ENCODE results near the gene HYAL1.

HYAL1 gene

GRCh38 chr3:50266017-50266416 is 37.4 kb downstream of the HYAL1 start:
- Histone ChIP-seq H3K9me3 (ENCODE audit: control insufficient read depth, low read length) (no peaks in the 10 kb centered on the region), H3K4me3 (ENCODE audit: low read depth, low read length) (no peak overlapping the region)
- TF ChIP-seq CTCF (IDR thresholded peaks at IDR 0.05) = no peak

GRCh38 chr3:50265571-50265970 is 37.8 kb downstream of the HYAL1 start:
- H3K9me3 ChIP-seq (ENCODE audit: control insufficient read depth, low read length) = no peaks in the 10 kb centered on the region
- H3K9ac ChIP-seq = no peak overlapping the region
- peak overlapping the region; percentile 13 for H3K4me2 ChIP-seq (ENCODE audit: low read length)
- TF ChIP-seq CTCF (IDR thresholded peaks at IDR 0.05) = no peak
- H3K27ac ChIP-seq = peak overlapping the region; percentile 98
- H3K27me3 ChIP-seq (ENCODE audit: control insufficient read depth, insufficient read depth, low read length) = no peaks in the 10 kb centered on the region
- H3K4me1 ChIP-seq = peaks cover 71% of the 10 kb centered on the region
- no peaks in the 10 kb centered on the region for H3K36me3 ChIP-seq (ENCODE audit: control insufficient read depth, insufficient read depth, low read length)
- H3K79me2 ChIP-seq = peaks cover 1% of the 10 kb centered on the region
- no peak overlapping the region for H2AFZ ChIP-seq
- no peak overlapping the region for H3K4me3 ChIP-seq (ENCODE audit: low read depth, low read length)

More at GRCh38 chr3:50266017-50266416, 37.4 kb downstream of the HYAL1 start:
- Histone ChIP-seq H3K9ac (no peak overlapping the region), H3K79me2 (peaks cover 4% of the 10 kb centered on the region), H3K27ac (peak overlapping the region; percentile 98), H3K4me1 (peaks cover 71% of the 10 kb centered on the region), H3K4me2 (ENCODE audit: low read length) (peak overlapping the region; percentile 73), H3K36me3 (ENCODE audit: control insufficient read depth, insufficient read depth, low read length) (no peaks in the 10 kb centered on the region), H3K27me3 (ENCODE audit: control insufficient read depth, insufficient read depth, low read length) (no peaks in the 10 kb centered on the region), H2AFZ (no peak overlapping the region)

- no peaks in the 10 kb centered on the region for H3K9me3 ChIP-seq (ENCODE audit: control insufficient read depth, low read length)
These were observed 38.3 kb downstream of the HYAL1 start for GRCh38 chr3:50264964-50265485.

GRCh38 chr3:50264383-50264963 is 38.9 kb downstream of the HYAL1 start:
- Histone ChIP-seq H3K27ac (peak overlapping the region; percentile 98), H2AFZ (peak overlapping the region; percentile 63), H3K4me2 (ENCODE audit: low read length) (peak overlapping the region; percentile 45), H3K4me3 (ENCODE audit: low read depth, low read length) (no peak overlapping the region), H3K27me3 (ENCODE audit: control insufficient read depth, insufficient read depth, low read length) (no peaks in the 10 kb centered on the region), H3K79me2 (no peaks in the 10 kb centered on the region), H3K4me1 (peaks cover 66% of the 10 kb centered on the region), H3K36me3 (ENCODE audit: control insufficient read depth, insufficient read depth, low read length) (no peaks in the 10 kb centered on the region), H3K9me3 (ENCODE audit: control insufficient read depth, low read length) (no peaks in the 10 kb centered on the region), H3K9ac (no peak overlapping the region)
- TF ChIP-seq CTCF (IDR thresholded peaks at IDR 0.05) = no peak

More at GRCh38 chr3:50264964-50265485, 38.3 kb downstream of the HYAL1 start:
- no peak for TF ChIP-seq CTCF (IDR thresholded peaks at IDR 0.05)
- Histone ChIP-seq H3K4me3 (ENCODE audit: low read depth, low read length) (no peak overlapping the region), H3K4me2 (ENCODE audit: low read length) (peak overlapping the region; percentile 13), H2AFZ (peak overlapping the region; percentile 63), H3K4me1 (peaks cover 68% of the 10 kb centered on the region), H3K36me3 (ENCODE audit: control insufficient read depth, insufficient read depth, low read length) (no peaks in the 10 kb centered on the region), H3K27ac (peak overlapping the region; percentile 98), H3K27me3 (ENCODE audit: control insufficient read depth, insufficient read depth, low read length) (no peaks in the 10 kb centered on the region), H3K79me2 (no peaks in the 10 kb centered on the region), H3K9ac (no peak overlapping the region)

Data from parathyroid adenoma (tissue), 2 donors.